GM18508 (cell line): Measurements from ENCODE around the gene BAZ1B.
"Not testable (repeated sequence)": the region's sequence is repeated elsewhere in the genome, so short reads cannot be mapped to it uniquely, and the experiment has no call there.

Experiments
- ATAC-seq: cut with Tn5 transposase; IDR thresholded peaks from one replicate; pipeline ENCODE4 v1.9.1; 2021; ENCODE audit warnings: moderate number of reproducible peaks; ENCODE audit not compliant: insufficient read depth, unreplicated experiment

The BAZ1B gene

GRCh38 chr7:73504920-73505319 lies 17.2 kb downstream of the BAZ1B start:
- no peak for ATAC-seq

DNA sequence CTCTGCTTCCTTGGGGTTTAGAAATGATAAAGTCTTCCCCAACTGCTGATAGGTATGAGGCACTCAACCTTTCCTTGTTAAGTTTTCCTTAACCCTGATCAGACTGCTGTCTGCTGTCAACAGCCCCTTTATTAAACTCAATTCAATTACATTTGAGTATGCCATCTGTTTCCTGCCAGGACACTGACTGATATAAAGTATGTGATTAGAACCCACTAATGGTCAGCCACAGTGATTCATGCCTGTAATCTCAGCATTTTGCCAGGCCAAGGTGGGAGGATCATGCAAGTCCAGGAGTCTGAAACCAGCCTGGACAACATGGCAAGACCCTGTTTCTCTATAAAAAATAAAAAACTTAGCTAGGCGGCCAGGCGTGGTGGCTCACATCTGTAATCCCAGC lies 18.1 kb downstream of the BAZ1B start:
- no peak for ATAC-seq

GRCh38 chr7:73503229-73503628 lies 18.9 kb downstream of the BAZ1B start:
- no peak for ATAC-seq

DNA sequence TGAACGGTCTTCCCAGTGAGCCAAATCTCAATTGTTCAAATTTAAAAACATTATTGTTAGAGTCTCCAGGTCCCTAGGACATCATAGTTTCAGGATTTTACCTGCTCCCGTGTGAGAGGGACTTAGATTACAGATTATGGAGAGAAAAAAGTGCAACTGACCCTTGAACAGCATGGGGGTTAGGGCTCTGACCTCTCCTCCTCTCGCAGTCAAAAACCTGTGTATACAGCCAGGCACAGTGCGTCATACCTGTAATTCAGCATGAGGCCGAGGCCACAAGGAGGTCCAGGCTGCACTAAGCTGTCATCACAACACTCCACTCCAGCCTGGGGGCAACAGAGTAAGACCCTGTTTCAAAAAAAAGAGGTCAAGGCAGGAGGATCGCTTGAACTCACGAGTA lies 25.5 kb downstream of the BAZ1B start:
- no peak for ATAC-seq

DNA sequence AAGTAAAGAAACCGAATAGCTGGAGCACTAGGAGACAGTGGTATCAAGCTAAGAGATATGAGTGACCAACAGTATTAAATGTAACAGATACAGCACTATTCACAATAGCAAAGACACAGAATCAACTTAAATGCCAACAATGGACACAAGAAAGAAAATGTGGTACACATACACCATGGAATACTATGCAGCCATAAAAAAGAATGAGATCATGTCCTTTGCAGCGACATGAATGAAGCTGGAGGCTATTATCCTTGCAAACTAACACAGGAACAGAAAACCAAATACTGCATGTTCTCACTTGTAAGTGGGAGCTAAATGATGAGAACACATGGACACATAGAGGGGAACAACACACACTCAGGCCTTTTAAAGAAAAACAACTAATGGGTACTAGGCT lies 26.6 kb downstream of the BAZ1B start:
- ATAC-seq, result not testable (repeated sequence)

DNA sequence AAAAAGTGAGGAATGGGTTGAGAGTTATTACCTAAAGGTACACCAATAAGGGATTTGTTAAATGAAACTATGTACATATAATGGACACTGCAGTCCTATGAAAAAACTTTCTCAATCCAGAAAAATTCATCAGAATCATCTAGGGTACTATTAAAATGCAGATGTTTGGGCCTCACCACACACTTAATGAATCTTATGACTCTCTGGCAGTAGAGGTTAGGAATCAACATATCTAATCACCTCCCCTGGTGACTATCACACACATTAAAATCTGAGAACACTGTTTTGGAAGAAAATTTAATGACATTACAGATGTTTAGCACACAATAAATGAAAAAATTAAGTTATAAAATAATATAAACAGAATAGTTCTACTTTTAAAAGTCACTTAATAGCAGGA lies 32.1 kb downstream of the BAZ1B start:
- no peak for ATAC-seq

DNA sequence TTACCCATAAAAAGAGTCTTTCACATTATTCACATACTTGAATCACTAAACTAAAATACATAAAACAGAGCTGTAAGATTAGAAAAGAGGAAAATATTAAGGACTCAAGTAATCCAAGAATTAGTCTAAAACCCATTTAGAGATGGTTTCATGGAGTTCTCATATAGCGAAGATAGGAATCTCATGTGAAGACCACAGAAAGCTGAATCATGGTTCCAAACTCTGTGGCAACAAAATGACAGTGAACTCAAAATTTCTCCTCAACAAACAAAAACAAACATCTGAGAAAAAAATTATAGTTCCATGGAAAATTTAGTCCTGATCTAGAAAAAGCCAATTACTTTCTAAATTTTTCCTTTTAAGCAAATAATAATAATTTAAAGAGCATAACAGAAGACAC lies 34.6 kb downstream of the BAZ1B start:
- no peak for ATAC-seq

DNA sequence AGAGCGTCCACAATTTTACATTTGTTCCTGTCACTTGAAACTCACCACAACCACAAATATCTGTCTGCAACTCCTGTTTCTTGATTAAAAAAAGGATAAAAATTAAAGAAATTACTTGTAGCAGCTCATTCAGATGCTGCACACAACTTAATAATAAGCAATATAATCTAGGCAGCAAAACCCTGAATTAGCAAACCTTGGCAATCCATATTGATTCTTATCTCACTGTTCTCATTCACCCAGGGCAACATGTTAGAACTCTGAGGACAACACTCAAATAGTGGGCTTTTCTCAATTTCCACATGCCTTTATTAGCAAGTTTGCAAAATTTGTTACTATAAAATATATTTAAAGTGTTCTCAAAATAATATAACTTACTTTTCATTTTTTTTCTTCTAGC lies 38.9 kb downstream of the BAZ1B start:
- no peak for ATAC-seq

GRCh38 chr7:73482746-73483145 lies 39.3 kb downstream of the BAZ1B start:
- no peak for ATAC-seq

- not testable (repeated sequence) for ATAC-seq
Observed at GRCh38 chr7:73481521-73481920, 40.6 kb downstream of the BAZ1B start.

- ATAC-seq, result no peak
Observed at GRCh38 chr7:73478549-73478948, 43.5 kb downstream of the BAZ1B start.

GRCh38 chr7:73477376-73477775 lies 44.7 kb downstream of the BAZ1B start:
- ATAC-seq, result no peak

DNA sequence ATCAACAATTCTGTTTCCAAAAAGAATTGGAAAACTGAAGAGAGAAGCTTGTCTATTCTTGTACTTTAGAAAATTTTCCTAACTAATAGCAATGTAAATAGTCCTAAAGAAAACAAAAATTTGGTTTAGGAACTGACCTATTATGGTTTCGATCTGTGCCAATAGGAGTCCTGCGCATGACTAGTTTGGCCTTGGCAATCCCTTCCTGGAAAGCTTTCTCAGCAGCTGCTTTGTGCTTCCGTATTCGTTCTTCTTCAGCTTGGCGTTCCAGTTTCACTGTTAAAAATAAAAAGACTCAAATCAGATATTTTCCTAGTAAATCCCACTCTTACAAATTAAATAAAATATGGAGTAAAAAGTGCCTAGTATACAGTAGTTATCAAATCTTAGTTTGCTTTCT lies 51.9 kb downstream of the BAZ1B start:
- no peak for ATAC-seq

DNA sequence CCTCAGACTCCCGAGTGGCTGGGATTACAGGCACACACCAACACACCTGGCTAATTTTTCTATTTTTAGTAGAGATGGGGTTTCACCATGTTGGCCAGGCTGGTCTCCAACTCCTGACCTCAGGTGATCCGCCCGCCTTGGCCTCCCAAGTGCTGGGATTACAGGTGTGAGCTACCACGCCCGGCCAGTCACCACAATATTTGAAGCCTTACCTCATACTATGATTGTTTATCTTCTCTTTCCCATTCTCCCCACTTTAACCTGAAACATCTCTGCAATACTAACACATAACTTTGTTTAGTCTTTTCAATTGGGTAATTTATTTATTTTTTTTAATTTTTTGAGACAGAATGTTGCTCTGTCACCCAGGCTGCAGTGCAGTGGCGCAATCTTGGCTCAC lies 55.0 kb downstream of the BAZ1B start:
- ATAC-seq, result not testable (repeated sequence)

DNA sequence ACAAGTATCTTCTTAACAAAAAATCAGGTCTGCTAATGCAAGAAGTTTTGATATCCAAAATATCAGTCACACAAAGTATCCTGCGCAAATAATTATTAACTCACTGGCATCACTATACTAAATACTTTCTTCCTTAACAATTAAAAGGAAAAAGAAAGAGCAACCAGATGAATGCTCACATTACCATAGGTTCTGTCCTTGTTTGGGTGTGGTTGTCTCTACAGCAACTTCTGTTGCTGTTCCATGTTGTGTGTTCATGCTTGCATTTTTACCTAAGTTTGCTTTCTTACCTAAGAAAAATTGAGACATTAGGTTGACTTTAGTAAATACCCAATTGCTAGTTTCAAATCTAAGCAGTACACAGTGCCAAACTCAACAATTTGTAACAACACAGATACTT lies 56.0 kb downstream of the BAZ1B start:
- no peak for ATAC-seq

GRCh38 chr7:73463966-73464365 lies 58.1 kb downstream of the BAZ1B start:
- ATAC-seq, result no peak

DNA sequence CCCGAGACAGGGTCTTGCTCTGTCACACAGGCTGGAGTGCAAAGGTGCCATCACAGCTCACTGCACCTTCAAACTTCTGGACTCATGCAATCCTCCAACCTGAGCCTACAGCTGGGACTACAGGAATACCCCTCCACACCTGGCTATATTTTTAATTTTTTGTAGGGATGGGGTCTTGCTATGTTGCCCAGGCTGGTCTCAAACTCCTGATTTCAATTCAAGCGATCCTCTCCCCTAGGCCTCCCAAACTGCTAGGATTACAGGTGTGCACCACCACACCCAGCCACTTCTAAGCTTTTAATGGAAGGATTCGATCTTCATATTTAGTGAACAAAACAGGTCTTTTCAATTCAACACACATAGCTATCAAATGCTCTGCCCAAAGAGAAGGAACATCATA lies 58.8 kb downstream of the BAZ1B start:
- ATAC-seq, result no peak

DNA sequence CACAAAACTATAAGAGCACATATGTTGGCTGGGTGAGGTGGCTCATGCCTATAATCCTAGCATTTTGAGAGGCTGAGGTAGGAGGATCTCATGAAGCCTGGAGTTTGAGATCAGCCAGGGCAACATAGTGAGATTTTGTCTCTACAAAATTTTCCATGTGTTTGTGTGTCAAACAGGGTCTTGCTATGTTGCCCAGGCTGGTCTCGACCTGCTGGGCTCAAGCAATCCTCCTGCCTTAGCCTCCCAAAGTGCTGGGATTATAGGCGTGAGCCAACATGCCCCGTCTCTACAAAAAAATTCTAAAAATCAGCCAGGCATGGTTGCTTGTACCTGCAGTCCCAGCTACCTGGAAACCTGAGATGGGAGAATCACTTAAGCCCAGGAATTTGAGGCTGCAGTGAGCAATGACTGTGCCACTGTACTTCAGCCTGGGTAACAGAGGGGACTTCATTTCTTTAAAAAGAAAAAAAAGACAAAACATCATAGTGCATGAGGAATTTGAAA lies 60.3 kb downstream of the BAZ1B start:
- no peak for ATAC-seq

GRCh38 chr7:73454424-73454823 lies 67.7 kb downstream of the BAZ1B start:
- no peak for ATAC-seq

GRCh38 chr7:73452999-73453635 lies 69.0 kb downstream of the BAZ1B start:
- ATAC-seq, result no peak

DNA sequence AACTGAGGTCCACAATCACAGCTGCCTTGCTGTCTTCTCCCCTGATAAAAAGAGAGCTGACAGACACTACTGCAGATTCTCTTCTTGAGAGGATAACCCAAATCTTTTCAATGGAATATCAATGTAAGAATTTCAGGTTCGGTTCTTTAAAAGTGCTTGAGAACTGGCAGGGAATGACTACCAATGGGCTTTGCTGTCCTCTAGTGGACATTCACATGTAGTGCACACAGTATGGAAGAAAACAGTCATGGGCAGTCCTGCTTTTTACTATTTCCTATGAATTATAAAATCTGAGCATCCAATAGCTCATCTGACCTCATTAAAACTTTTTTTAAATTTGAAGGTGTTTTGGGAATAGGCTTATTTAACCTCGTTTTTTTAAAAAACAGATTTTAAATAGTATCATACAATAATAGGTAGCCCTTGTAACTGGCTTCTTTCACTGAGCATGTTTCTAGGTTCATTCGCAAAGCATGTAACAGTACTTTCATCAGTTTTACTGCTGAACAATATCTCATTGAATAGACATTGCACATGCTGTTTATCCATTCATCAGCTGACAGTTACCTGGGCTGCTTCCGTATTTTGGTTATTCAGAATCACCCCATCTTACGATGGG lies 70.2 kb downstream of the BAZ1B start:
- no peak for ATAC-seq

DNA sequence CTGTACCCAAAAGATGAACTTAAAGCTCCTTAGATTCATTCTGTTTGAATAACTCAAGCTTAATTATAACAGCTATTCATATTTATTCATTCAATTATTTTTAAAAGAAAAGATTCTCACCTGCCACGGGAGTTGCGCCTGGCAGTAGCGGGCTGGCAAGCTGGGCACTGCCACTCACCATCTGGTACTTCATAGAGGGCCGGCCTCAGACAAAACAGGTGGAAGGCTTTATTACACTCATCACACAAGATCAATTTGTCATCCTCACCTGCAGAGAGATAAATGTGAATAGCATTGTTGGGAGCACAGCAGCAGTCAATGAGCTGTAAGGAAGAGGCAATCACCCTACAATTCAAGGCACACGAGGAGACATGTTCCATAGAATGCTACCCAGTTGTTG lies 72.7 kb downstream of the BAZ1B start:
- ATAC-seq, result no peak
